Measurements from ENCODE around the gene FUT2.
"Not testable (repeated sequence)": the region's sequence is repeated elsewhere in the genome, so short reads cannot be mapped to it uniquely, and the experiment has no call there.

Gene FUT2

DNA sequence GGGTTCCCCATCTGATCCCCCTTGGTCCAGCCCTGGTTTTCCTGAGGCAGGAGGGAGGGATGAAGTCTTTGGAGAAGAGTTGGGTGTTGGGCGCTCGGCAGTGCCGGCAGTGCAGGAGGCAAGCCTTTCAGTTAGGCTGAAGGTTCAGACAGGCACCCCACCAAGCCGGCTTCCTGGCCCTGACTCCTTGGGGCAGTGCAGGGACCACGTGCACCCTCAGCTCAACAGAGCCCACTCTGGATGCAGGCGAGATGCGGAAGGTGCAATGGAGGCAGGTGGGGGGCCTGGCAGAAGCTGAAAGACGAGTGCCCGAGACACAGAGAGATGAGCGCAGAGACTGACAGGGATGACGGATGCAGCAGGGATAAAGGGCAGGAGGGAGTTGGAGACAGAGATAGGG is 12.7 kb downstream of the FUT2 start:
- no peak for DNase-seq

DNA sequence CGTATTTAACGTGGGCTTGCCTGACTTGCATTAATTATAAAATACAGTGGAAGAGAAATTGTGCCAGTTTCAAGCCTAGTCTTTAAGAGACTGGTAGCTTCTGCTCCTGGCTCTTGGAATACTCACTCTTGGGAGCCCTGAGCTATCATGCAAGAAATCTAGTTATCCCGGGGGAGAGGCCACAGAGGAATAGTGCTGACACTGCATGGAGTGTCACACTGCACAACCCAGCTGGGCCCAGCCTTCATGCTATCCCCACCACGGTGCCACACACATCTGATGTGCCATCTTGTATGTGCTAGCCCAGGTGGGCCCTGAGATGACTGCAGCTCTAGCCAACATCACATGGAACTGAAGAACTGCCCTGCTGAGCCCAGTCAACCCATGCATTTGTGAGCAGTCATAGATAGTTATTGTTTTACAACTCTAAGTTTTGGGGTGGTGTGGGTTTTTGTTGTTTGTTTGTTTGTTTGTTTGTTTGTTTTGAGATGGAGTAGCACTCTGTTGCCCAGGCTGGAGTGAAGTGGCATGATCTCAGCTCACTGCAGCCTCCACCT is 15.4 kb downstream of the FUT2 start:
- no peak for DNase-seq

DNA sequence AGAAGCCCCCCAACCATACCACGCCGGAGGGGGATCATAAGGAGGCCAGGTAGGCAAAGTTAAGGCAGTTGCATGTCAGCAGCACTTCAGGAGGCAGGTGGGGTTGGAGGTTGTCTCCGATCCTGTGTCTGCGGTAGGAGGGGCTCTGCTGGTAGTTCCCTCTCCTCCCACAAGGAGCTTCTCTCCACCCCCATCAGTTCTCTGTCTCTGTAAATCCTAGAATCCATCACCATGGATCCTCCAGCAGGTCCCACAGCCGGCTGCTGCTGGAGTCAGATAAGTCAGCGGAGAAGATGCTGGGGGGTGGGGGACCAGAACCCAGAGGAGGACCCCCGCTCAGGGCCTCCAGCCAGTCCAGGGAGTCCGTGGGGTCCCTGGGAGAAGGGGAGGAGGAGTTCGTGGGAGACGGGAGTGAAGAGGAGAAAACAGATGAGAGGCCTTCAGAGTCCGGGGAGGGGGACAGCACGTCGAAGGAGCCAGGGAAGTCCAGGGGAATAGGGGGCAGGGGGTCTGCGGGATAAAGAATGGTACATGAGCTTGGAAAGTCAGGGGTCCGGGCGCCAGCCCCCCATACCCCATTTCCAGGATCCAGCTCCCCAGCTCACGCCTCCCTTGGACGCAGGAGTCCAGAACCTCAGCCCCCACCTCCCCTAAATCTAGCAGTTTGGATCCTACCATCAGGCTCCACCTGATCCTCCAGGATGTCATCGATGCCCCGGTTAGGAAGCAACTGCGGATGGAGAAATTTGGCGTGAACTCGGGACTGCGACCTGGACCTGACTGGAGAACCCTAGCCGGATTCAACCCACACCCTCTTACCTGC is 17.5 kb downstream of the FUT2 start:
- no peak for DNase-seq

- DNase-seq = peak; percentile 97
Observed at GRCh38 chr19:48713864-48714755, 18.3 kb downstream of the FUT2 start.

DNA sequence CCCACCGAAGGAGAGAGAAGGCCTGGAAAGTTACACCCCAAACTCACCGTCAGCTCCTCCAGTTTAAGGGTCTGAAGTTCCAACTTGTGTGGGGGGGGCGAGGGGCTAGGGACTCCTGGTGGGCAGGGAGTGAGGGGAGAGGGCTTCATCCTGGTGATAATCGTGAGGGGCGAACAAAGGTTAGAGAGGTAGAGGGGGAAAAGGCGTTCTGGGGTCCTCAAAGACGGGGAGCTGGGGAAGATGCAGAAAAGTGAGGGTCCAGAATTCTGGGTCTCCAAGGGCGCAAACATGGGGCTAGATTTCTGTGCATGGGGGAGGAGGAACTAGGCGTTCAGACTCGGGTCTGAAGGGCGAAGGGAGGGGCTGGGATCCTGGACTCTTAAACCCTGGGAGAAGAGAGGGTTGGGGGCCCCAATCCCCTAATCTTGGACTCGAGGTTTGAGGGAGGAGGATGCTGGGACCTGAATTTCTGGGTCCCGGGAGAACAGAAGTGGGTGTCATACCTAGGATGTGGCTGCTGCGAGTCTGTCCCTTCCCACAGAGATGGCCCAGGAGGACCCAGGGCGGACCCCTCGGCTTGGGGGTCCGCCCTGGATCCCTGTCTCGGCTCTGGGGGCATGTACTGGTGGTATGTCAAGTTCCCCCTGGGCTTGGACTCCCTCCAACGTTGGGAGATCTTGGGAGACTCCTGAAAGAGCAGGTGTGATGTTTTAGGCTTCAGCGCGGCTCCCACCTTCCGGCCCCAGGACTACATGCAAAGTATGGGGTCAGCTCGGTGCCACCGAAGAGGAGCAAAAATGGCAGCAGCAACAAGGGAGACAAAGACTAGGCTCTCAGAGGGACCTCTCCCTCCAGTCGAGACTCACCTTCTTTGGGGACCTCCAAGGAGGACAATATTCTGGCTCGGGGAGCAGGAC is 19.2 kb downstream of the FUT2 start:
- no peak for DNase-seq

- no peak for DNase-seq
Observed at GRCh38 chr19:48715681-48716171, 20.0 kb downstream of the FUT2 start.

- no peak for DNase-seq
Observed at GRCh38 chr19:48716562-48717291, 21.0 kb downstream of the FUT2 start.

- DNase-seq = not testable (repeated sequence)
Observed at GRCh38 chr19:48718106-48718505, 22.3 kb downstream of the FUT2 start.

DNA sequence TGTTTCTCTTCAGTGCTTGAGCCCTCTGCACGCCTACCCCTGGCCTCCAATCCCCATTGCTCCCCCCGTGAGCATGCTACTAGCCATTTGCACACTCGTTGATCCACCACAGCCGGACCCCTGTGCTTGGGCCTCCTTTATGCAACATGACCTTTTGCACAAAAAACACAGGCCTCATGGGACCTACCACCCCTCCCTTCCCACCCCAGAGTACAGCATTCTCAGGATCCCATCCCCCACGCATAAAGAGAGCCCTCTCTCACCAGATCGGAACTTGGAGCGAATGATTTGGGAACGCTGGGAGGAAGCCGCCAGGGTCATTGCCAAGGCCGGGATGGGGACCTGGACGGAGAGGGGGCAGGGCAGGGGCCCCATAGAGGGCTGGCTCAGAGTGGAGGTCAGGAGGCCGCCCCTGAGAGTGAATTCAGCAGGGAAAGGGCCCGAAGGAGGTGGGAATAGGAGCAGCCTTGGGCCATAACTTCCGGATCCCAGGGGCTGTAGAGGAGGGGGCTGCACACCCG is 23.0 kb downstream of the FUT2 start:
- DNase-seq = no peak

DNA sequence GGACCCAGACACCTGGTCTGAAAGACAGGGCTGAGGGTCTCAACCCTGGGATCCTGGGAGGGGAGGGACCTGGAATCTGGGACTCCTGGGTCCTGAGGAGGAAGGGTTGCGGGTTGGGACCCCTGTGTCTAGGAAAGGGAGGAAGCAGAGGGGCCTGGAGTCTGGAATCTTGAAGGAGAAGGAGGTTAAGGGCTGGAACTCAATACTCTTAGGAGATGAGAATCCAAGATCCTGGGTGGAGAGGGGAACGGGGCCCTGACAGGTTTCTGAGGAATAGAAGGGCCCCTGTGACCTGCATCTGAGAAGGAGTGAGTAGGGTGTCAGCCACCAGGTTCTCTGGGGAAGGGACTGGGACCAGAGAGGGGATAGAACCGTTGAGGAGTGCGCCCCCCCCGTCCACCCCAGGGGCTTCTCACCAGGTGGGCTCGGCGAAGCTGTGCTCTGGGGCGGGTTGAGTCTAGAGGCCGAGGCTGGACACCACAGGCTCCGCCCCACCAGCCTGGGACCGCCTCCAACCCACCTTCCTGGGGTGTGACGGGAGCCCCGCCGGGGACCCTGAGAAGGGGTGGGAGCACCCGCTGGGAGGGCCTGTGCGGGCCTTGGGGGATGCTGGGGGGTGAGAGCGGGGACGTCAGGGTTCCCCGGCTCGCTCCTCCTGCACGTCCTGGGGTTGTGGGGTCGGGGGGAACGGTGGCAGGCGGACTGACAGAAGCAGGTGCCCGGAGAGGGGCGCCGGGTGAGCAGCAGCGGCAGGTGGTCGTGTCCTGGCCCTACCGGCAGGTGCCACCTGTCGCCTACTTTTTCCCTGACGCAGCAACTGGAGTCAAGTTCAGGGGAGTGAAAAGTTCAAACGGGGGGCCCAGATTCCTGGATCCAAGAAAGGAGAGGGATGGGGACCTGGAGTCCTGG is 23.7 kb downstream of the FUT2 start, which contains the start of gene MAMSTR:
MAMSTR (minus strand) TSS at position 463 of the 909 bp plus-strand sequence. CDS start 694 bp downstream, outside the sequence.
- DNase-seq = no peak

- DNase-seq = no peak
Observed at GRCh38 chr19:48720251-48720612, 24.5 kb downstream of the FUT2 start.

DNA sequence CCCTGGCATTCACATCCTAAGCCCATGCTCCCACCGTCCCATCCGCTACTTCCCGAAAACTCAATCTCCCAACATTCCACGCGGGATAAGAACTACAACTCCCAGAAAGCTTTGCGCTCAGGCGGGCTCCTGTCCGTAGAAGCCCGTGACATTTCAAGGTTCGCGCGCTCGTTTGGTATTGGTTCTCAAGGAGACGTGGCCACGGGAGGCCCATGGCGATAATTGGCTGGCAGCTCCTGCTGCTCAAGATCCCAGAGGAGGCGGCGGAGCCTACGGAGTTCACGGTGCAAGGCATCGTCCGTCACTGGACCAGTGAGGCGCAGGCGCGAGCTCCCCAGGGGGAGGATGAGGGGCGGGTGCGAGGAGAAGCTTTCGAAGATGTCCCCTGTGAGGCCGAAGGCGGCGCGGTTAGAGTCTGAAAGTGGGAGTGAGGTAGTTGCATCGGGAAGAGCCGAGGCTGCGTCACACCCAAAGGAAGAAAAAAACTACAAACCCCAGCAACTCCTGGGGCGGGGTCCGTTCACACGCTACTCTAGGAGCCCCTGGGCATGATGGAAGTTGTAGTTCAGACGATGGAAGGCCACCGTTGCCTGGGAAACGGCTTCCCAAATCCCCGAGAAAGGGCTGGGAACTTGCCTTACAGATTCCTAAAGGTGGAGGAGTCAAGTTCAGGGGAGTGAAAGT is 25.0 kb downstream of the FUT2 start:
- peak; percentile 85 for DNase-seq

DNA sequence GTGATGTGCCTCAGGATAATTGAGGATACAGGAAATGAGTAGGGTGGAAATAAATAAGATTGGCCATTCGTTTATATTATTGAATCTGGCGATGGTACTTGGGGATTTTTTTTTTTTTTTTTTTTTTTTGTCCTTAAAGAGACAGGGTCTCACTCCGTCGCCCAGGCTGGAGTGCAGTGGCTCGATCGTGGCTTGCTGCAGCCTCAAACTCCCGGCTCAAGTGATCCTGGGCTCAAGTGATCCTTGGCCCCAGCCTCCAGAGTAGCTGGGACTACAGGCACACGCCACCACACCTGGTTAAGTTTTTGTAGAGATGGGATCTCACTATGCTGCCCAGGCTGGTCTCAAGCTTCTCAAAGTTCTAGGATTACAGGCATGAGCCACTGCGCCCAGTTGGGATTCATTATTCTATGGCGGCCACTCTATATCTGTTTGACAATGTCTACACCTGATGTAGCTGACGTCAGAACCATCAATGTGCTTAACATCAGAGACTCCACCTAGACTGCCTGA is 26.5 kb downstream of the FUT2 start:
- DNase-seq = no peak

DNA sequence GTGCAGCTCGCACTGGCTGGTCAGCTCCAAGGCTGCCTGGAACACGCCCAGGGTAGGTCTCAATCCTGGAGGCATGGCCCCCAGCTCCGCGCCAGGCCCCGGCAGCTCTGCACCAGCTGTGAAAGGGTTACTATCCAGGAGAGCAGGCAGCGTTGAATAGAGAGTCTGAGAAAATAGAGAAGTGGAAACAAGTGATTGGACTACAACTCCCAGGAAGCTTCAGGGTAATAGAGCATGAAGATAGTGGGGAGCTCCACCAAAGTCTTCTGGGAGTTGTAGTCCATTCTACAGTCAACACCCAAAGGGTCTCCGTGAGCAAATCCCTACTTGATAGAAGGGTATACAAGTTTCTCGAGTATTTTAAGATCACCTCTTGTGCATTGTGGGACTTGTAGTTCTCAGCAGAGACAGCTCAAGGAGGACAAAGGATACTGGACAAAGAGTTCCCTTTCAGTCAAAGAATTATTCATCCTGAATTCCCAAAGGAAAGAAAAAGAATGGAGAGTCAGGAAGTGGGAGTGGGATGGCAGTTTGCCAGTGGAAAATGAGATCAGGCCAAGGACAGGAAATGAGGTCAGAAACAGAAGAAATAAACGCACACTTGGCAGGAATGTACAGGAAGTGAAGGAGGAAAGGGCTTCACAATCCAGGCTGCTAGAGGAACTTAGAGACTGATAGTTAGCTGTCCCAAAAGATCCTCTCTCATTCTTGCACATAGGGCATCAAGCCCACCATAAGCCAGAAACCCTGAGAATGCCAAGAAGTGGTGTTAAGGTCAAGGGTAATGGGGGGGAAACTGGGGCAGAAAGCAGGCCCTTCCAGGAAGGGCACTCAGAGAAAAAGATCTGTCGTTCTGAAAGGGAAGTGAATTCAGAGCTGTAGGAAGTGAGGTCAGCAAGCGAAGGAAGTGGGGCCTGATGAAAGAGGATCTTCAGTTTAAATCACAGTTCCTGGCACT is 29.3 kb downstream of the FUT2 start:
- peak; percentile 67 for DNase-seq

GRCh38 chr19:48726556-48726955 is 30.8 kb downstream of the FUT2 start:
- no peak for DNase-seq

GRCh38 chr19:48728911-48729664 is 33.3 kb downstream of the FUT2 start:
- no peak for DNase-seq

DNA sequence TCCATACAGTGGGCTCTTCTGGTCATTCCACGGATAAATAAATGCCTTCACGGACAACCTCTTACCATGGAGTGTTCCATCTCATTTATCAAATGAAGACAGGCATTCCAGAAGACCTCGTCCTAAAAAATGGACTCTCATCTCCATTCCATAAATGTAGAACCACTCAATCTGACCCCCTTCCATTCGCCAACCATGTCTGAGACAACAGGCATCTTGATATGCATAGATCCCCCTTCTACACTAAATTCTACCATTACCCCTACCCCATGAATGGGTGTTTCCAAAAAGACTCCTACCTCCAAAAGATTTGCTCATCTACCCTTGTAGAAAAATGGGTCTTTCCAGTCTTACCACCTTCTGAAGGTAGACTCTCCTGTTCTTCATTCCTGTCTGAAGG is 35.7 kb downstream of the FUT2 start:
- DNase-seq = no peak
